H1 (cell line): ENCODE measurements around the gene GATA1. TPM values are rescaled to one million over a fixed set of nuclear protein-coding genes. Genes with fewer than 3 reads are reported as not detected.

Experiments used
- CTCF ChIA-PET: fragments of 300-600 bp; sonication (Branson Sonifier 250); formaldehyde crosslinking; loops from one replicate; lab custom pipeline; 2021; ENCODE audit not compliant: partially characterized antibody; lab: Charles Lee
- POLR2A ChIA-PET: fragments of 300-600 bp; sonication (Branson Sonifier 250); formaldehyde crosslinking; loops from one replicate; lab custom pipeline; 2021; ENCODE audit warnings: inconsistent platforms; ENCODE audit not compliant: partially characterized antibody; lab: Charles Lee
- DNase-seq, 2 experiments: peaks; one replicate each; pipeline versions ENCODE4 v3.0.0 to v3.0.0-alpha.2; 2010 to 2022; ENCODE audit warnings: low spot score in 2 of 2, low read depth in 1 of 2, mixed read lengths in 1 of 2
- FAIRE-seq: peaks from 2 replicates; lab custom pipeline; 2011; peaks lifted over from hg19 to GRCh38; lab: Jason Lieb, UNC
- H2AFZ ChIP-seq: 2 replicates; pipeline ENCODE4 v1.8.1; 2012; ENCODE audit warnings: low read length, inconsistent platforms
- H2AK5ac ChIP-seq: 2 replicates; pipeline ENCODE4 v1.6.1; 2013; ENCODE audit warnings: low read depth, low read length
- H2BK120ac ChIP-seq: replicated peaks from 2 replicates; pipeline ENCODE3; 2013; ENCODE audit warnings: low read depth, low read length, inconsistent platforms
- H2BK12ac ChIP-seq: 2 replicates; pipeline ENCODE4 v1.6.1; 2013; ENCODE audit warnings: low read depth, low read length
- H2BK15ac ChIP-seq: 2 replicates; pipeline ENCODE4 v1.6.1; 2013; ENCODE audit warnings: low read length
- H2BK20ac ChIP-seq: 2 replicates; pipeline ENCODE4 v1.6.1; 2013; ENCODE audit warnings: low read length
- H2BK5ac ChIP-seq: 2 replicates; pipeline ENCODE4 v1.6.1; 2013; ENCODE audit warnings: low read depth, low read length
- H3K14ac ChIP-seq: 2 replicates; pipeline ENCODE4 v1.6.1; 2013; ENCODE audit warnings: inconsistent platforms; ENCODE audit not compliant: insufficient read length
- H3K18ac ChIP-seq: 2 replicates; pipeline ENCODE4 v1.6.1; 2013; ENCODE audit warnings: low read length; ENCODE audit errors: extremely low read depth
- H3K23ac ChIP-seq: 2 replicates; pipeline ENCODE4 v1.6.1; 2013; ENCODE audit warnings: inconsistent platforms; ENCODE audit not compliant: insufficient read length
- H3K23me2 ChIP-seq: 2 replicates; pipeline ENCODE4 v1.6.1; 2013; ENCODE audit warnings: low read depth, low read length
- H3K27ac ChIP-seq: 2 replicates; pipeline ENCODE4 v1.6.1; 2011; ENCODE audit warnings: low read depth, low read length, inconsistent platforms
- H3K27me3 ChIP-seq, 4 experiments: replicated peaks in 1 of 4; 1 replicate in 1 of 4; 2 replicates in 3 of 4; pipeline versions ENCODE4 v1.6.1 to v1.8.1; 2011 to 2013; ENCODE audit warnings: low read length in 3 of 4, mild to moderate bottlenecking in 3 of 4, inconsistent platforms in 2 of 4, mixed read lengths in 2 of 4, moderate library complexity in 1 of 4; ENCODE audit not compliant: control insufficient read depth in 3 of 4, insufficient read depth in 3 of 4; ENCODE audit errors: extremely low read depth in 1 of 4
- H3K36me3 ChIP-seq, 4 experiments: 2 replicates each; pipeline versions ENCODE4 v1.6.1 to v1.8.1; 2011 to 2013; ENCODE audit warnings: mild to moderate bottlenecking in 4 of 4, low read length in 3 of 4, moderate library complexity in 2 of 4, control low read depth in 1 of 4, inconsistent platforms in 1 of 4; ENCODE audit not compliant: insufficient read depth in 4 of 4, control insufficient read depth in 2 of 4
- H3K4ac ChIP-seq: replicated peaks from 2 replicates; pipeline ENCODE3; 2013; ENCODE audit warnings: low read length, low read depth, mixed read lengths, inconsistent platforms; ENCODE audit not compliant: insufficient read length
- H3K4me1 ChIP-seq, 4 experiments: replicated peaks in 1 of 4; 1 replicate in 1 of 4; 2 replicates in 3 of 4; pipeline versions ENCODE4 v1.6.1 to v1.8.1; 2011 to 2013; ENCODE audit warnings: low read length in 3 of 4, inconsistent platforms in 2 of 4, mixed read lengths in 1 of 4; ENCODE audit not compliant: insufficient read depth in 4 of 4, control insufficient read depth in 3 of 4
- H3K4me2 ChIP-seq, 2 experiments: 2 replicates each; pipeline versions ENCODE4 v1.6.1 to v1.8.1; 2011 to 2013; ENCODE audit warnings: low read depth in 2 of 2, low read length in 2 of 2, control low read depth in 1 of 2, inconsistent platforms in 1 of 2, mild to moderate bottlenecking in 1 of 2; ENCODE audit not compliant: insufficient read depth in 1 of 2
- H3K4me3 ChIP-seq, 4 experiments: fragments of 200-600, 300-600 bp in 1 of 4; sonication (generic), shearing (Covaris generic), sonication (Bioruptor Twin) in 1 of 4; 2 replicates each; pipeline versions ENCODE4 v1.5.1 to v1.8.1; 2011 to 2016; ENCODE audit warnings: low read length in 4 of 4, low read depth in 3 of 4, control low read depth in 2 of 4, inconsistent platforms in 2 of 4, mild to moderate bottlenecking in 2 of 4, mixed read lengths in 1 of 4, moderate library complexity in 1 of 4; ENCODE audit not compliant: insufficient read depth in 2 of 4; ENCODE audit errors: extremely low read depth in 1 of 4
- H3K56ac ChIP-seq: replicated peaks from 2 replicates; pipeline ENCODE3; 2013; ENCODE audit warnings: low read depth, mild to moderate bottlenecking, mixed read lengths, low read length, inconsistent platforms; ENCODE audit not compliant: insufficient read length
- H3K79me1 ChIP-seq: 2 replicates; pipeline ENCODE4 v1.6.1; 2013; ENCODE audit warnings: low read depth, low read length, control low read depth
- H3K79me2 ChIP-seq, 2 experiments: 2 replicates each; pipeline versions ENCODE4 v1.6.1 to v1.8.1; 2012 to 2013; ENCODE audit warnings: low read length in 2 of 2, mild to moderate bottlenecking in 2 of 2, inconsistent platforms in 1 of 2; ENCODE audit not compliant: insufficient read depth in 2 of 2, control insufficient read depth in 1 of 2
- H3K9ac ChIP-seq, 4 experiments: replicated peaks in 1 of 4; 1 replicate in 1 of 4; 2 replicates in 3 of 4; pipeline versions ENCODE4 v1.6.1 to v1.8.1; 2011 to 2013; ENCODE audit warnings: low read depth in 3 of 4, low read length in 3 of 4, control low read depth in 2 of 4, mild to moderate bottlenecking in 2 of 4, moderate library complexity in 2 of 4, inconsistent platforms in 1 of 4; ENCODE audit errors: extremely low read depth in 1 of 4
- H3K9me3 ChIP-seq, 2 experiments: 2 replicates each; pipeline versions ENCODE4 v1.6.1 to v1.8.1; 2012 to 2013; ENCODE audit warnings: mild to moderate bottlenecking in 2 of 2, moderate library complexity in 2 of 2, control low read depth in 1 of 2, inconsistent platforms in 1 of 2, low read depth in 1 of 2, low read length in 1 of 2, mixed read lengths in 1 of 2; ENCODE audit not compliant: insufficient read depth in 2 of 2
- H4K20me1 ChIP-seq, 2 experiments: replicated peaks in 1 of 2; 2 replicates each; pipeline versions ENCODE3 to v1.8.1; 2011 to 2013; ENCODE audit warnings: inconsistent platforms in 2 of 2, low read length in 2 of 2, mild to moderate bottlenecking in 1 of 2; ENCODE audit not compliant: insufficient read depth in 2 of 2, control insufficient read depth in 1 of 2
- H4K5ac ChIP-seq: 2 replicates; pipeline ENCODE4 v1.6.1; 2013; ENCODE audit warnings: low read length, low read depth, mixed read lengths, inconsistent platforms; ENCODE audit not compliant: insufficient read length
- H4K8ac ChIP-seq: 2 replicates; pipeline ENCODE4 v1.8.0; 2013; ENCODE audit warnings: mild to moderate bottlenecking, moderate library complexity, low read length, inconsistent platforms; ENCODE audit not compliant: insufficient read depth; ENCODE audit errors: extremely low read depth
- H4K91ac ChIP-seq: replicated peaks from 2 replicates; pipeline ENCODE3; 2013; ENCODE audit warnings: low read length, mixed read lengths, inconsistent platforms; ENCODE audit not compliant: insufficient read length
- FOSL1 ChIP-seq: IDR thresholded peaks from 2 replicates; pipeline ENCODE4 v1.6.1; 2011; ENCODE audit warnings: mild to moderate bottlenecking, low read depth, low read length, moderate library complexity; ENCODE audit not compliant: insufficient read depth
- NRF1 ChIP-seq: IDR thresholded peaks from 2 replicates; pipeline ENCODE4 v1.6.1; 2011; ENCODE audit warnings: mild to moderate bottlenecking, low read depth, low read length, improper control_type of control experiment
- SAP30 ChIP-seq: fragments of 300-600 bp; sonication (generic); IDR thresholded peaks from 2 replicates; pipeline ENCODE4 v1.7.1; 2012; ENCODE audit warnings: low read length, moderate library complexity, mild to moderate bottlenecking, inconsistent platforms; ENCODE audit not compliant: insufficient read depth, insufficient replicate concordance
- SIRT6 ChIP-seq: IDR thresholded peaks from one replicate; pipeline ENCODE4 v1.7.1; 2012; ENCODE audit warnings: low read length, inconsistent platforms
- YY1 ChIP-seq: IDR thresholded peaks from 2 replicates; pipeline ENCODE4 v1.6.1; 2011; ENCODE audit warnings: low read depth, mild to moderate bottlenecking, low read length
- WGBS, 2 experiments: shearing (Covaris generic) in 1 of 2; methylation state at CpG; one replicate each; pipeline versions ENCODE4 v1.1.6 to v1.1.7; 2013 to 2015; ENCODE audit warnings: low lambda C conversion rate in 2 of 2, mixed read lengths in 2 of 2, inconsistent platforms in 1 of 2, low coverage in 1 of 2, missing lambda C conversion rate in 1 of 2; ENCODE audit not compliant: insufficient replicate concordance in 2 of 2, insufficient coverage in 1 of 2, insufficient read length in 1 of 2; ENCODE audit errors: extremely low coverage in 1 of 2, missing lambda C conversion rate in 1 of 2; 5-methylcytosine and 5-hydroxymethylcytosine counted together
- polyA plus RNA-seq, 7 experiments: library from polyadenylated mRNA; depleted of rRNA in 3 of 7; stranded (reverse) in 5 of 7; unstranded in 2 of 7; fragments of >200 nt in 5 of 7; fragments of 200-250 nt in 2 of 7; gene quantifications; 1 replicate in 5 of 7; 2 replicates in 1 of 7; 4 replicates in 1 of 7; pipeline versions ENCODE4 v1.2.1 to v1.2.3, GENCODE V29; 2011 to 2013; ENCODE audit warnings: missing spikeins in 2 of 7, mixed read lengths in 2 of 7
- total RNA-seq: library from RNA; stranded (reverse); fragmentation: NEBNext Ultra II Directional; extraction: Animal tissue kit (Norgen Biotek cat#: 25700); gene quantifications from 2 replicates; pipeline ENCODE4 v1.2.1, GENCODE V29; 2021
- TF ChIP-seq, protein P1 (sequence below), 3 experiments: IDR thresholded peaks; 1 replicate in 2 of 3; 2 replicates in 1 of 3; pipeline versions ENCODE4 v1.5.1 to v1.6.1; 2011; ENCODE audit warnings: low read length in 3 of 3, mild to moderate bottlenecking in 3 of 3, inconsistent platforms in 2 of 3, low read depth in 1 of 3, moderate library complexity in 1 of 3; ENCODE audit not compliant: insufficient read depth in 1 of 3; ENCODE audit errors: control extremely low read depth in 1 of 3
- TF ChIP-seq, protein P2 (sequence below): IDR thresholded peaks from 2 replicates; pipeline ENCODE4 v1.6.1; 2011; ENCODE audit warnings: low read depth, mild to moderate bottlenecking, low read length; ENCODE audit not compliant: insufficient read depth

GATA1 gene
- total and polyA plus RNA-seq, 2 of the 8 experiments (the other 6 are each of a cell fraction or from before 2014, with no cell fraction given), result 0.05 TPM; not detected in 1

DNA sequence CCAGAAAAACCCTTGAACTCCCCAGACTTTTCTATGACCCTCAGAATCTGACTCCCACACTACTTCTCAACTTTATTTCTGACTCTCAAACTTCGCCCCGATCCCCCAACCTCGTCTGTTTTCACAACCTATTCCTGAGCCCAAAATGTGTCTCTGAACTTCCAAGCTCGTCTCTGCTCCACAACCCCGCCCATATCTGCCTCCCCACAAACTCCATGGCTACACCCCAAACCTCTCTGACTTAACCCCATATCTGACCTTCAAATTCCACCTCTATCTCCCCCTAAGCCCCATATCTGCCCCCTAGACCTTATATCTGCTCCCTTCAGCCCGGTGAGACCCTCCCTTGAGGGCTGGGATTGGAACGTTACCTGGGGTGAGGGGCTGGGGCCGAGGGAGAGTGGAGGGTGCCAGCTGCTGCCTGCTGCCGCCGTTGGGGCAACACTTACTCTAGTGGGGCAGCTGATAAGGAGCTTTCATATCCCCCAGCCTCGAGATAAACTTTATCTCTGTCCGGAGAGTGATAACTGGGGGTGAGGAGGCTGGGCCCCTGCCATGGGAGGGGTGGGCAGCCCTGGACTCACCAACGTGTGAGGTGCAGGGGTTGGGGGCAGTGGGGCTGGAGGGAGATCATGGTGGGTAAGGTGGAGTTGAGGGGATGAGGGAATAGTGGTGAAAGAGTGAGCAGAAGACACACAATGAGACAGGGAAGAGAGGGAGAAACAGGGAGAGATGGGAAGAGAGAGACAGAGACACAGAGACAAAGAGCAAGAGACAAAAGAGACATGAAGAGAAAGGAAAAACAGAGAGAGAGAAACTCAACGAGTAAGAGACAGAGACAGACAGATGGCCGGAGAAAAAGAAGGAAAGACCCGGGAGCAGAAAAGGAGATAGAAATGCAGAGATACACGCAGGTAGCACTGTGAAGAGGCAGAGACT is 1.4 kb downstream of the GATA1 start:
- Histone ChIP-seq H2AK5ac (no peak overlapping the region), H3K56ac (no peak overlapping the region), H3K4ac (no peak overlapping the region), H3K4me3 (no peak overlapping the region), H3K27me3 (no peaks in the 10 kb centered on the region), H3K27ac (no peak overlapping the region), H4K5ac (no peak overlapping the region), H3K79me1 (no peaks in the 10 kb centered on the region), H2BK20ac (no peak overlapping the region), H2BK12ac (no peak overlapping the region), H4K91ac (no peak overlapping the region), H2AFZ (no peak overlapping the region), H3K18ac (no peak overlapping the region), H3K9ac (no peak overlapping the region), H2BK15ac (no peak overlapping the region), H3K4me2 (no peak overlapping the region), H4K20me1 (no peaks in the 10 kb centered on the region), H3K9me3 (no peaks in the 10 kb centered on the region), H3K79me2 (no peaks in the 10 kb centered on the region), H3K36me3 (no peaks in the 10 kb centered on the region), H3K23me2 (no peaks in the 10 kb centered on the region), H3K4me1 (no peaks in the 10 kb centered on the region), H4K8ac (no peak overlapping the region), H2BK120ac (no peak overlapping the region), H3K14ac (no peak overlapping the region), H2BK5ac (no peak overlapping the region), H3K23ac (no peak overlapping the region)
- TF ChIP-seq FOSL1 (no peak), NRF1 (no peak), YY1 (no peak), SIRT6 (no peak), SAP30 (no peak)
- TF ChIP-seq, protein P1, sequence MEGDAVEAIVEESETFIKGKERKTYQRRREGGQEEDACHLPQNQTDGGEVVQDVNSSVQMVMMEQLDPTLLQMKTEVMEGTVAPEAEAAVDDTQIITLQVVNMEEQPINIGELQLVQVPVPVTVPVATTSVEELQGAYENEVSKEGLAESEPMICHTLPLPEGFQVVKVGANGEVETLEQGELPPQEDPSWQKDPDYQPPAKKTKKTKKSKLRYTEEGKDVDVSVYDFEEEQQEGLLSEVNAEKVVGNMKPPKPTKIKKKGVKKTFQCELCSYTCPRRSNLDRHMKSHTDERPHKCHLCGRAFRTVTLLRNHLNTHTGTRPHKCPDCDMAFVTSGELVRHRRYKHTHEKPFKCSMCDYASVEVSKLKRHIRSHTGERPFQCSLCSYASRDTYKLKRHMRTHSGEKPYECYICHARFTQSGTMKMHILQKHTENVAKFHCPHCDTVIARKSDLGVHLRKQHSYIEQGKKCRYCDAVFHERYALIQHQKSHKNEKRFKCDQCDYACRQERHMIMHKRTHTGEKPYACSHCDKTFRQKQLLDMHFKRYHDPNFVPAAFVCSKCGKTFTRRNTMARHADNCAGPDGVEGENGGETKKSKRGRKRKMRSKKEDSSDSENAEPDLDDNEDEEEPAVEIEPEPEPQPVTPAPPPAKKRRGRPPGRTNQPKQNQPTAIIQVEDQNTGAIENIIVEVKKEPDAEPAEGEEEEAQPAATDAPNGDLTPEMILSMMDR (IDR thresholded peaks at IDR 0.05; ENCODE audit: control extremely low read depth in 1 of 3, insufficient read depth in 1 of 3, low read depth in 1 of 3, low read length in 3 of 3), result no peak
- TF ChIP-seq, protein P2, sequence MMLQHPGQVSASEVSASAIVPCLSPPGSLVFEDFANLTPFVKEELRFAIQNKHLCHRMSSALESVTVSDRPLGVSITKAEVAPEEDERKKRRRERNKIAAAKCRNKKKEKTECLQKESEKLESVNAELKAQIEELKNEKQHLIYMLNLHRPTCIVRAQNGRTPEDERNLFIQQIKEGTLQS, result no peak
- DNase-seq (no peak), FAIRE-seq (no peak)
- ChIA-PET CTCF (interaction anchor here (0.6 to 0.9 kb wide), 2 partner anchors 12 to 71 kb away, joined by 3 to 4 read pairs; no protein-coding TSS in a partner anchor), POLR2A (no interaction called here)
- 78 to 100% methylated on average over 3 to 9 of the region's 17 CpGs for WGBS, 2 experiments
